ENCODE measurements around the gene ADCY1. TPM values are rescaled to one million over a fixed set of nuclear protein-coding genes. Genes with fewer than 3 reads are reported as not detected.

The ADCY1 gene
- polyA plus RNA-seq, 1 experiment, result 0.15 TPM

DNA sequence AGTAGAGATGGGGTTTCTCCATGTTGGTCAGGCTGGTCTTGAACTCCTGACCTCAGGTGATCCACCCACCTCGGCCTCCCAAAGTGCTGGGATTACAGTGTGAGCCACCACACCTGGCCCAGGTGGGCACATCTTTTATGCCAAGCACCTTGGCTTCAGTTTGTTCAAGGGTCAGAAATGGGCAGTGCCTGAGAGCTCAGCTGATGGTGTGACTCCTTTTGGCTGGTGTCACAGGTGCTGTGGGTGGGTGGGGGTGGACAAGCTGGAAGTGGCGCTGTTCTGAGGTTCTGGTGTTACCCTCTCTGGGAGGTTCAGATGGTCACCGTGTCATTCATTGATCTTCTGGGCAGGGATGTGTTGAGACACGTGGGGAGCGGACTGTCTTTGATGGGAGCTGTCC is 11.5 kb downstream of the ADCY1 start:
- ChIA-PET POLR2A (no interaction called here), CTCF (no interaction called here)
- Histone ChIP-seq H3K4me3 (ENCODE audit: low read depth, low read length) (no peak overlapping the region), H3K27me3 (ENCODE audit: control insufficient read depth, insufficient read depth, low read length) (peaks cover 5% of the 10 kb centered on the region), H3K27ac (ENCODE audit: low read depth, low read length) (no peak overlapping the region), H3K9me3 (ENCODE audit: control insufficient read depth, insufficient read depth, low read length) (no peaks in the 10 kb centered on the region)
- no peak for DNase-seq (ENCODE audit: low read depth, low spot score)
- TF ChIP-seq, protein P1, sequence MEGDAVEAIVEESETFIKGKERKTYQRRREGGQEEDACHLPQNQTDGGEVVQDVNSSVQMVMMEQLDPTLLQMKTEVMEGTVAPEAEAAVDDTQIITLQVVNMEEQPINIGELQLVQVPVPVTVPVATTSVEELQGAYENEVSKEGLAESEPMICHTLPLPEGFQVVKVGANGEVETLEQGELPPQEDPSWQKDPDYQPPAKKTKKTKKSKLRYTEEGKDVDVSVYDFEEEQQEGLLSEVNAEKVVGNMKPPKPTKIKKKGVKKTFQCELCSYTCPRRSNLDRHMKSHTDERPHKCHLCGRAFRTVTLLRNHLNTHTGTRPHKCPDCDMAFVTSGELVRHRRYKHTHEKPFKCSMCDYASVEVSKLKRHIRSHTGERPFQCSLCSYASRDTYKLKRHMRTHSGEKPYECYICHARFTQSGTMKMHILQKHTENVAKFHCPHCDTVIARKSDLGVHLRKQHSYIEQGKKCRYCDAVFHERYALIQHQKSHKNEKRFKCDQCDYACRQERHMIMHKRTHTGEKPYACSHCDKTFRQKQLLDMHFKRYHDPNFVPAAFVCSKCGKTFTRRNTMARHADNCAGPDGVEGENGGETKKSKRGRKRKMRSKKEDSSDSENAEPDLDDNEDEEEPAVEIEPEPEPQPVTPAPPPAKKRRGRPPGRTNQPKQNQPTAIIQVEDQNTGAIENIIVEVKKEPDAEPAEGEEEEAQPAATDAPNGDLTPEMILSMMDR (IDR thresholded peaks at IDR 0.05; ENCODE audit: low read depth, low read length), result no peak

DNA sequence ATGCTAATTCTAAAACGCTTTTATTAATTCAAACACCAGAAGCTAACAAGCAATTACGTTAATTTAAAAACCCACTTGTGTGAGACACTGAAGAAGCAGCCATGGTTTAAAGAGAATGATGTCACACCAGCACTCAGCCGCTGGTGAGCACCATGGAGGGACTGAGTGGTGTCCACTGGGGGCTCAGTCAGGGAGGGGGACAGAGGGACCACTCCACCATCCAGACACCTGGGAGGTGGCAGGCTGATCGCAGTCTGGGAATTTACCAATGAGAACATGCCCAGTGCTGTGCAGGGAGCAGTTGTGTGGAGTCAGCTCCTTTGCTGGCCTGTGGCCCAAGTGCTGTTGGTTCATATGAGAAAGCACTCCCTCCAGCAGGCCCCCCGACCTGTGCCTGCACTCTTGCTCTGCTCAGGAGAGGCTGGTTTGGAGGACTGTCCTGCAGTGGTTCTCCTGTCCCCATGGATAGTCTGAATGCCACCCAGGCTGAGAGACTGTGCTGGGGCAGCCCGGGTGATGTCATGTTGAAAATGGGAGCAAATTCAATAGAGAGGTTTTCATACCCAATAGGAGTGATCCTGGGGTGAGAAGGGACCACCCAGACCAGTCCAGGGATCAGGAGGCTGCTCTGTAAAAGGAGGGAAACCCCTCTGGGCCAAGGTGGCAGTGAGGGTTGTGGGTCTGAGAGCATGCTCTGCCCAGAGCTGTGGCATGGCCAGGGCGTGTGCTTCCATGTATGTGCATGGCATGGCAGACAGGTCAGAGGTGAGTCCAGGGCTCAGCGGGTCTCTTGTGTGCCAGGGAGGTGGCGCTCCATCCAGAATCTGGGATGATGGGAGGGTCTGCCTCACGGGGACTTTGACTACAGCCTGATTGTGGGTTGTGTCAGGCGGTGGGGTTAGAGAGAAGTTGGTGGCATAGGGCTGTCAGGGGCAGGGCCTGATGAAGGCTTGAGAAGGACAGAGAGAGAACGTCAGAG is 12.7 kb downstream of the ADCY1 start:
- no peaks in the 10 kb centered on the region for H3K9me3 ChIP-seq (ENCODE audit: control insufficient read depth, insufficient read depth, low read length)
- ChIA-PET CTCF (no interaction called here), POLR2A (no interaction called here)
- DNase-seq (ENCODE audit: low read depth, low spot score), result no peak
- peaks cover 5% of the 10 kb centered on the region for H3K27me3 ChIP-seq (ENCODE audit: control insufficient read depth, insufficient read depth, low read length)
- TF ChIP-seq, protein P1 (IDR thresholded peaks at IDR 0.05; ENCODE audit: low read depth, low read length), result no peak
- H3K27ac ChIP-seq (ENCODE audit: low read depth, low read length), result no peak overlapping the region
- H3K4me3 ChIP-seq (ENCODE audit: low read depth, low read length), result no peak overlapping the region

DNA sequence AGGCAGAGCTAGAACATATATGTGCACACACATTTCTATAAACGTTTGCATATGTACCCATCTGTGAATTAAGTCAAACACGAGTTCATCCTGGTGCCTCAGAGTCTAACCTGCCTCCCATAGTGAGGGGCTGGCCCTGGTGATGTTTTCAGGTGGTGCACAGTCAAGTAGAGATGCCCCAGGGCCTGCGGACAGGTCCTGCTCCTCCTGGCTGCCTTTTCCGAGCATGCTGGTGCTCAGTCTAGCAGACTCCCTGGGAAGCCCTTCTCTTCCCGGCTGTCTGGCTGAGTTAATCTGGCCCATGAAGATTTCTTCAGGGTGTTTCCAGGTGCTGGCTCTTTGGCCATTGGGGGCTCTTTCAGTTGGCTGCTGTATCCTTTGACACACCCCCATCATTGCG is 14.3 kb downstream of the ADCY1 start:
- Histone ChIP-seq H3K27ac (ENCODE audit: low read depth, low read length) (no peak overlapping the region), H3K27me3 (ENCODE audit: control insufficient read depth, insufficient read depth, low read length) (peaks cover 5% of the 10 kb centered on the region), H3K9me3 (ENCODE audit: control insufficient read depth, insufficient read depth, low read length) (no peaks in the 10 kb centered on the region), H3K4me3 (ENCODE audit: low read depth, low read length) (no peak overlapping the region)
- TF ChIP-seq, protein P1 (IDR thresholded peaks at IDR 0.05; ENCODE audit: low read depth, low read length), result no peak
- CTCF ChIA-PET, result no interaction called here
- POLR2A ChIA-PET, result no interaction called here
- DNase-seq (ENCODE audit: low read depth, low spot score), result no peak

DNA sequence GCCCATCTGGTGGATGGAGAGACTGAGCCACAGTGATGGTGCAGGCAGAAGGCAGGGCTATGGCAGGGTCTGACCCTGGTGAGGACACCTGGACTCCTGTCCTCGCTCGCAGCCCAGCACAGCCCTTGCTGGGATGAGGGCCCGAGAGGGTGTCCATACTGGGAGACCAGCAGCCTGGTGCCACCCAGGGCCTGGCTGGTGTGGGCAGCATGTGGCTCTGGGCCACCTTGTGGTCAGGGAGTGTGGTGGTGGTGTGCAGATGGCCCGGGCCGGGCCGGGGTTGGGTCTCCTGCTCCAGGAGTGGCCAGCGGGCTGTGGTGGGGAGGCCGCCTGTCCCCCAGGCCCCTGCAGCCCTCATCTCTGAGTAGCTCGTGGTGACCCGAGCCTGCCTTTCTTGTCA is 14.9 kb downstream of the ADCY1 start:
- Histone ChIP-seq H3K9me3 (ENCODE audit: control insufficient read depth, insufficient read depth, low read length) (no peaks in the 10 kb centered on the region), H3K4me3 (ENCODE audit: low read depth, low read length) (no peak overlapping the region), H3K27me3 (ENCODE audit: control insufficient read depth, insufficient read depth, low read length) (peaks cover 5% of the 10 kb centered on the region), H3K27ac (ENCODE audit: low read depth, low read length) (no peak overlapping the region)
- POLR2A ChIA-PET, result no interaction called here
- DNase-seq (ENCODE audit: low read depth, low spot score), result no peak
- CTCF ChIA-PET, result no interaction called here
- TF ChIP-seq, protein P1 (IDR thresholded peaks at IDR 0.05; ENCODE audit: low read depth, low read length), result no peak

DNA sequence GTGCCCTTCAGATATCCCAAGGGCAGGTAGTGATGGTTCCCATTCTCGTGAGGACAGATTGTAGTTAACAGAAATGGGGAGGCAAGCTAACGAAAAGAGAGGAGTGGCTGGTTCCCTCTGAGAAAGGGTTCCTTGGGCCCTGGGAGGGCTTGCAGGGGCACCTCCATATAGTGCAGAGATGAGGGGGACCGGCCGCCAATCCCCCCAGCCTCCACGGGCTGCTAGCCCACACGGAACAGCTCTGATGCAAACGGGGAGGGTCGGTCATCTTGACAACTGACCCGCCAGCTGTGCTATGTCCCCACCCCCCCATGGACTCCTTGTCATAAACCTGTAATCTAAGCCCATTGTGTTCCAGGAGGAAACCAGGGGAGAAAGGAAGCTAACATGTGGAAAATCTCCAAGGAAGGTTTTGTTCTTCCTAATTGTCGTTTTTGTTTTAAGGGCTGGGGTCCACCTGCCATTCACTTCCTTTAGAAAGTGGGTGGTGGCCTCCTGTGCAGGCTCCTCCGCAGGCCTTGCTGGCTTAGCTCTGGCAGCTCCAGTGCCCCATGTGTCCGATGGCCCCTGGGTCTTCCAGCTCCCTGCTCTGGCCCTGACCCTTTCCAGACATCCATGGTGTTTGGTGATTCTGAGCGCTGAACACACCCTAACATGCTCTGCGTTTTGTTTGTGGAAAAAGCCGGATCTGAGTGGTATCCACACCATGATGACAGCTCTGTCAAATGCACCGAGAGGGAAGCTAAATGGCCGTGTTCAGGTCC is 15.9 kb downstream of the ADCY1 start:
- ChIA-PET POLR2A (interaction anchor here (0.5 to 0.7 kb wide), 2 partner anchors 276 to 300 kb away, joined by 6 read pairs; no protein-coding TSS in a partner anchor), CTCF (no interaction called here)
- DNase-seq (ENCODE audit: low read depth, low spot score), result no peak
- Histone ChIP-seq H3K27me3 (ENCODE audit: control insufficient read depth, insufficient read depth, low read length) (peaks cover 5% of the 10 kb centered on the region), H3K4me3 (ENCODE audit: low read depth, low read length) (no peak overlapping the region), H3K9me3 (ENCODE audit: control insufficient read depth, insufficient read depth, low read length) (no peaks in the 10 kb centered on the region), H3K27ac (ENCODE audit: low read depth, low read length) (no peak overlapping the region)
- TF ChIP-seq, protein P1 (IDR thresholded peaks at IDR 0.05; ENCODE audit: low read depth, low read length), result no peak

All from AG04450 (cell line).